GM12892 (cell line): Measurements from ENCODE around the gene SBF1.

Experiments
- POLR2A ChIP-seq: IDR thresholded peaks from 2 replicates; pipeline ENCODE4 v1.6.1; 2011; ENCODE audit warnings: low read depth, low read length, control low read depth
- POLR2AphosphoS5 ChIP-seq: IDR thresholded peaks from 2 replicates; pipeline ENCODE4 v1.6.1; 2011; ENCODE audit warnings: low read depth, low read length, control low read depth

GRCh38 chr22:50471962-50472361, 2.9 kb downstream of the SBF1 start:
- TF ChIP-seq POLR2A (no peak), POLR2AphosphoS5 (no peak)
